AG09309 (cell line): Measurements from ENCODE around the gene ARPP21.

ENCODE experiments used
- DNase-seq: peaks from one replicate; pipeline ENCODE4 v3.0.0-alpha.2; 2010; ENCODE audit warnings: low read depth
- H3K4me3 ChIP-seq: 2 replicates; pipeline ENCODE4 v1.5.1; 2011; ENCODE audit warnings: mild to moderate bottlenecking, low read depth, low read length, moderate library complexity; ENCODE audit not compliant: control insufficient read depth
- TF ChIP-seq, protein P1 (sequence below): IDR thresholded peaks from 2 replicates; pipeline ENCODE4 v1.5.1; 2011; ENCODE audit warnings: mild to moderate bottlenecking, low read depth, low read length, inconsistent platforms; ENCODE audit not compliant: insufficient read depth, control insufficient read depth; ENCODE audit errors: missing control alignments

ARPP21 gene

GRCh38 chr3:35748144-35748543 is 108.8 kb downstream of the ARPP21 start:
- TF ChIP-seq, protein P1, sequence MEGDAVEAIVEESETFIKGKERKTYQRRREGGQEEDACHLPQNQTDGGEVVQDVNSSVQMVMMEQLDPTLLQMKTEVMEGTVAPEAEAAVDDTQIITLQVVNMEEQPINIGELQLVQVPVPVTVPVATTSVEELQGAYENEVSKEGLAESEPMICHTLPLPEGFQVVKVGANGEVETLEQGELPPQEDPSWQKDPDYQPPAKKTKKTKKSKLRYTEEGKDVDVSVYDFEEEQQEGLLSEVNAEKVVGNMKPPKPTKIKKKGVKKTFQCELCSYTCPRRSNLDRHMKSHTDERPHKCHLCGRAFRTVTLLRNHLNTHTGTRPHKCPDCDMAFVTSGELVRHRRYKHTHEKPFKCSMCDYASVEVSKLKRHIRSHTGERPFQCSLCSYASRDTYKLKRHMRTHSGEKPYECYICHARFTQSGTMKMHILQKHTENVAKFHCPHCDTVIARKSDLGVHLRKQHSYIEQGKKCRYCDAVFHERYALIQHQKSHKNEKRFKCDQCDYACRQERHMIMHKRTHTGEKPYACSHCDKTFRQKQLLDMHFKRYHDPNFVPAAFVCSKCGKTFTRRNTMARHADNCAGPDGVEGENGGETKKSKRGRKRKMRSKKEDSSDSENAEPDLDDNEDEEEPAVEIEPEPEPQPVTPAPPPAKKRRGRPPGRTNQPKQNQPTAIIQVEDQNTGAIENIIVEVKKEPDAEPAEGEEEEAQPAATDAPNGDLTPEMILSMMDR: no peak
- DNase-seq: no peak
- no peak overlapping the region for H3K4me3 ChIP-seq

- H3K4me3 ChIP-seq: no peak overlapping the region
- no peak for DNase-seq
- TF ChIP-seq, protein P1: no peak
These were observed 111.9 kb downstream of the ARPP21 start for GRCh38 chr3:35751207-35751606.

DNA sequence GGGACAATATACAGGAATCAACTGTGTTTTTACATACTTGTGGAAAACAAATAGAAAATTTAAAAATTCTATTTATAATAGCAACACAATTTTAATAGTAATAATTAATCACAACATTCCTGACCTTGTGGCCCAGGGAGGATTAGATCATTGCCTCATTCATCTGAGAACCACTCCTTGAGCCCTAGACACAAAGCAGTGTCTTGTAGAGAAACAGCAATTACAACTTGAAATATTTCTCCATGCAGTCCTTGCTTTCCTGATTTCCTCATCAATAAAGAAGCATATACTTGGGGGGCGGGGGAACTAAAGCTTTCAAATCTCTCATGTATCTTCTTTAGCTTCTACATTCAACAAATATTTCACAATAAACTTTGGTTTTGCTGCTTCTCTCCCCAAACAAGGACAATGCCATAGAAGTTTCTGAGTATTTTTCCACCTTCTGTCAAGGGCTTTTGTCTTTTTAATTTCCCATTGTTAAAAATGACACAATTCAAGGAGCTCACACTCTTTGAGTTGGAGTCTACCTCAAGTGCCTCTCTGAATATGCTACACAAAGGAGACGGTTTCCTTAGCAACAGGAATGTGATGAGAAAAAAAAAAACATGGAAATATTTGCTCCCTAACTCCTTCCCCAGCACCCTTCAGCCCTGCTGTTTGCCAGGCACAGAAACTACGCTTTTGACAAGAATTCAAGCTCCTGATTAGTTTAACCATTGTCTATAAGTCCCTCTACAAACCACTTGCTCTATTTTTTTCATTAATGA is 118.8 kb downstream of the ARPP21 start:
- DNase-seq: no peak
- TF ChIP-seq, protein P1: no peak
- no peak overlapping the region for H3K4me3 ChIP-seq

GRCh38 chr3:35760146-35760545 is 120.8 kb downstream of the ARPP21 start:
- no peak overlapping the region for H3K4me3 ChIP-seq
- no peak for DNase-seq
- TF ChIP-seq, protein P1: no peak

- no peak for DNase-seq
- no peak overlapping the region for H3K4me3 ChIP-seq
- TF ChIP-seq, protein P1: no peak
These were observed 122.0 kb downstream of the ARPP21 start for GRCh38 chr3:35761311-35761710.

GRCh38 chr3:35772381-35773015 is 133.2 kb downstream of the ARPP21 start:
- TF ChIP-seq, protein P1: no peak
- no peak for DNase-seq
- H3K4me3 ChIP-seq: no peak overlapping the region
